HepG2 (cell line): Measurements from ENCODE around the gene SRD5A3. TPM values are rescaled to one million over a fixed set of nuclear protein-coding genes. Genes with fewer than 3 reads are reported as not detected.
A peak's percentile ranks its signal among the peaks of the same experiment; 100 is the strongest.

ENCODE experiments used
- ARID5B ChIP-seq: IDR thresholded peaks from 2 replicates; pipeline ENCODE4 v1.4.0; 2020; ENCODE audit warnings: mild to moderate bottlenecking, missing genetic modification reagents
- CENPT ChIP-seq: sonication (generic); formaldehyde crosslinking; IDR thresholded peaks from 2 replicates; pipeline ENCODE4 v1.8.0; 2022; ENCODE audit warnings: low read depth, mild to moderate bottlenecking, moderate library complexity, missing genetic modification reagents
- CERS6 ChIP-seq: sonication (generic); formaldehyde crosslinking; IDR thresholded peaks from 2 replicates; pipeline ENCODE4 v1.5.0; 2020; ENCODE audit warnings: missing genetic modification reagents
- EHMT2 ChIP-seq: fragments of 200-600 bp; sonication (generic); IDR thresholded peaks from 2 replicates; pipeline ENCODE4 v1.7.0; 2017; ENCODE audit warnings: antibody characterized with exemption, low read depth, low read length, borderline replicate concordance
- HES4 ChIP-seq: sonication (generic); formaldehyde crosslinking; IDR thresholded peaks from 2 replicates; pipeline ENCODE4 v1.9.0; 2021; ENCODE audit warnings: mild to moderate bottlenecking, missing genetic modification reagents, borderline replicate concordance
- HNF4G ChIP-seq, 2 experiments: sonication (generic) in 1 of 2; formaldehyde crosslinking in 1 of 2; IDR thresholded peaks; 2 replicates each; pipeline versions ENCODE4 v1.4.0 to v1.6.1; 2011 to 2020; ENCODE audit warnings: borderline replicate concordance in 2 of 2, low read depth in 2 of 2, mild to moderate bottlenecking in 2 of 2, low read length in 1 of 2, missing genetic modification reagents in 1 of 2, moderate library complexity in 1 of 2
- NFIB ChIP-seq: sonication (generic); formaldehyde crosslinking; IDR thresholded peaks from 2 replicates; pipeline ENCODE4 v1.9.0; 2021; ENCODE audit warnings: missing genetic modification reagents, mild to moderate bottlenecking, borderline replicate concordance
- NFKB2 ChIP-seq: sonication (generic); formaldehyde crosslinking; IDR thresholded peaks from 2 replicates; pipeline ENCODE4 v1.4.0; 2020; ENCODE audit warnings: missing genetic modification reagents, borderline replicate concordance
- NFKBIZ ChIP-seq: IDR thresholded peaks from 2 replicates; pipeline ENCODE4 v1.6.1; 2018; ENCODE audit warnings: missing genetic modification reagents, missing compliant biosample characterization
- SP4 ChIP-seq: sonication (generic); formaldehyde crosslinking; IDR thresholded peaks from 2 replicates; pipeline ENCODE4 v1.8.1; 2023; ENCODE audit warnings: mild to moderate bottlenecking, missing genetic modification reagents
- TARDBP ChIP-seq: sonication (generic); formaldehyde crosslinking; IDR thresholded peaks from 2 replicates; pipeline ENCODE4 v1.8.0; 2022; ENCODE audit warnings: mild to moderate bottlenecking, missing genetic modification reagents
- THYN1 ChIP-seq: sonication (generic); formaldehyde crosslinking; IDR thresholded peaks from 2 replicates; pipeline ENCODE4 v1.8.1; 2023; ENCODE audit warnings: low read depth, mild to moderate bottlenecking, moderate library complexity, missing genetic modification reagents, borderline replicate concordance
- ZMYM4 ChIP-seq: sonication (generic); formaldehyde crosslinking; IDR thresholded peaks from 2 replicates; pipeline ENCODE4 v1.8.1; 2023; ENCODE audit warnings: mild to moderate bottlenecking, missing genetic modification reagents
- ZNF12 ChIP-seq: sonication (generic); formaldehyde crosslinking; IDR thresholded peaks from 2 replicates; pipeline ENCODE4 v1.5.0; 2020; ENCODE audit warnings: missing genetic modification reagents
- ZNF546 ChIP-seq: sonication (generic); formaldehyde crosslinking; conservative IDR thresholded peaks from 2 replicates; pipeline ENCODE4 v1.8.1; 2023; ENCODE audit warnings: mild to moderate bottlenecking, missing genetic modification reagents
- ZNF660 ChIP-seq: sonication (generic); formaldehyde crosslinking; IDR thresholded peaks from 2 replicates; pipeline ENCODE4 v1.5.1; 2020; ENCODE audit warnings: mild to moderate bottlenecking, low read depth, missing genetic modification reagents, borderline replicate concordance
- polyA plus RNA-seq, 8 experiments: library from polyadenylated mRNA; depleted of rRNA in 3 of 8; stranded (reverse) in 7 of 8; unstranded in 1 of 8; fragments of >200 nt; fragmentation: Illumina TruSeq in 4 of 8; extraction: Trizol in 4 of 8; gene quantifications; 2 replicates each; pipeline versions ENCODE4 v1.2.1 to v1.2.3, GENCODE V29; 2011 to 2016; ENCODE audit warnings: low read depth in 4 of 8, missing spikeins in 1 of 8, mixed read lengths in 1 of 8; ENCODE audit not compliant: insufficient read depth in 1 of 8
- total RNA-seq, 5 experiments: library from RNA; depleted of rRNA; stranded (reverse); fragments of >200 nt; fragmentation: Illumina TruSeq; extraction: Trizol; gene quantifications; 2 replicates each; pipeline ENCODE4 v1.2.3, GENCODE V29; 2016; ENCODE audit warnings: low read depth in 1 of 5
- TF ChIP-seq, protein P1 (sequence below): sonication (generic); formaldehyde crosslinking; IDR thresholded peaks from 2 replicates; pipeline ENCODE4 v1.4.0; 2020; ENCODE audit warnings: missing genetic modification reagents
- TF ChIP-seq, protein P2 (sequence below): sonication (generic); formaldehyde crosslinking; IDR thresholded peaks from 2 replicates; pipeline ENCODE4 v1.4.0; 2020; ENCODE audit warnings: missing genetic modification reagents

The SRD5A3 gene
- total and polyA plus RNA-seq, 2 of the 13 experiments (the other 11 are each of a cell fraction or from before 2014, with no cell fraction given): 12.4 to 18.4 TPM

DNA sequence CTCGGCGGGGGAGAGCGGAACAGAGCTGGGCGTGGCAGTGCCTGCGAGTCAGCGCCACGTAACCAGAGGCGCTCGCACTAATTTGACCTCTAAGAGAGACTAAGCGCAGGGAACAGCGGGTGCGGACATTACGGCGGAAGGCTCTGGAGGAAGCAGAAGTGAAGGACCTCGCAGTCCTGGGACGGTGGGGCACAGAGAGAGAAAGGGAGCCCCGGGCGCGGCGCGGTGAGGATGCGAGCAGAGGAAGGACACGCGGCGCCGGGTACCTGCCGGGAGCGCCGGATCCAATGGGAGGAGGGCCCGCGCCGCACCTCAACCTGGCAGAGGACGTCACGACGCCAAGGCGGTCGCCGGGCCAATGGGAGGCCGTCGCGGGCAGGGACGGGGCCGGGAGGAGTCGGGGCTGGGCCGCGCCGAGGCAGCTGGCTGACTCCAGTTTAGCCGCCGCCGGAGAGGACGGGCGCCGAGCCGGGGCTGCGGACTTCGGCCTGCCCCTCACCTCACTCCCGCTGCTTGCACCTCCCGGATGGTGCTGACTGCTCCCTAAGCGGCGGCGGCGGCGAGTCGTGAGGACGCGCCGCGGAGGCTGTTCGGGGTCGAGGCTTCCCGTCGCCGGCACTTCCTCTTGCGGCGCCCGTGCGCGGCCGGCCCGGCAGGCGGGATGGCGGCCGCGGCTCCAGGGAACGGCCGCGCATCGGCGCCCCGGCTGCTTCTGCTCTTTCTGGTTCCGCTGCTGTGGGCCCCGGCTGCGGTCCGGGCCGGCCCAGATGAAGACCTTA, 49.7 kb downstream of the SRD5A3 start, which contains the start of gene TMEM165 (continued):
- no peak for TF ChIP-seq HNF4G (IDR thresholded peaks at IDR 0.05; ENCODE audit: borderline replicate concordance, low read depth, low read length)
- no peak; the same call in 1 of the 2 replicates for TF ChIP-seq HNF4G (CRISPR knock-in tag; IDR thresholded peaks at IDR 0.05; ENCODE audit: borderline replicate concordance, low read depth)
- TF ChIP-seq ZNF660 (CRISPR knock-in tag): no peak
- TF ChIP-seq HES4: no peak
- no peak for TF ChIP-seq NFIB (CRISPR knock-in tag)
- peak; percentile 35; the same call in 1 of the 2 replicates for TF ChIP-seq NFKB2 (CRISPR knock-in tag)
- peak; percentile 44; the same call in 1 of the 2 replicates for TF ChIP-seq ZNF546 (CRISPR knock-in tag)
- no peak for TF ChIP-seq THYN1 (CRISPR knock-in tag)
- TF ChIP-seq TARDBP (CRISPR knock-in tag): 0 out of 2 replicates have a peak, but pooled peaks have one; percentile 38
- TF ChIP-seq ZNF12: no peak
- TF ChIP-seq ZMYM4 (CRISPR knock-in tag): peak; percentile 85
- TF ChIP-seq, protein P1, sequence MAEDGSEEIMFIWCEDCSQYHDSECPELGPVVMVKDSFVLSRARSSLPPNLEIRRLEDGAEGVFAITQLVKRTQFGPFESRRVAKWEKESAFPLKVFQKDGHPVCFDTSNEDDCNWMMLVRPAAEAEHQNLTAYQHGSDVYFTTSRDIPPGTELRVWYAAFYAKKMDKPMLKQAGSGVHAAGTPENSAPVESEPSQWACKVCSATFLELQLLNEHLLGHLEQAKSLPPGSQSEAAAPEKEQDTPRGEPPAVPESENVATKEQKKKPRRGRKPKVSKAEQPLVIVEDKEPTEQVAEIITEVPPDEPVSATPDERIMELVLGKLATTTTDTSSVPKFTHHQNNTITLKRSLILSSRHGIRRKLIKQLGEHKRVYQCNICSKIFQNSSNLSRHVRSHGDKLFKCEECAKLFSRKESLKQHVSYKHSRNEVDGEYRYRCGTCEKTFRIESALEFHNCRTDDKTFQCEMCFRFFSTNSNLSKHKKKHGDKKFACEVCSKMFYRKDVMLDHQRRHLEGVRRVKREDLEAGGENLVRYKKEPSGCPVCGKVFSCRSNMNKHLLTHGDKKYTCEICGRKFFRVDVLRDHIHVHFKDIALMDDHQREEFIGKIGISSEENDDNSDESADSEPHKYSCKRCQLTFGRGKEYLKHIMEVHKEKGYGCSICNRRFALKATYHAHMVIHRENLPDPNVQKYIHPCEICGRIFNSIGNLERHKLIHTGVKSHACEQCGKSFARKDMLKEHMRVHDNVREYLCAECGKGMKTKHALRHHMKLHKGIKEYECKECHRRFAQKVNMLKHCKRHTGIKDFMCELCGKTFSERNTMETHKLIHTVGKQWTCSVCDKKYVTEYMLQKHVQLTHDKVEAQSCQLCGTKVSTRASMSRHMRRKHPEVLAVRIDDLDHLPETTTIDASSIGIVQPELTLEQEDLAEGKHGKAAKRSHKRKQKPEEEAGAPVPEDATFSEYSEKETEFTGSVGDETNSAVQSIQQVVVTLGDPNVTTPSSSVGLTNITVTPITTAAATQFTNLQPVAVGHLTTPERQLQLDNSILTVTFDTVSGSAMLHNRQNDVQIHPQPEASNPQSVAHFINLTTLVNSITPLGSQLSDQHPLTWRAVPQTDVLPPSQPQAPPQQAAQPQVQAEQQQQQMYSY: peak; percentile 56; the same call in 1 of the 2 replicates
- no peak for TF ChIP-seq NFKBIZ (CRISPR knock-in tag)
- TF ChIP-seq CENPT (CRISPR knock-in tag): no peak
- TF ChIP-seq SP4 (CRISPR knock-in tag): no peak
- TF ChIP-seq, protein P2, sequence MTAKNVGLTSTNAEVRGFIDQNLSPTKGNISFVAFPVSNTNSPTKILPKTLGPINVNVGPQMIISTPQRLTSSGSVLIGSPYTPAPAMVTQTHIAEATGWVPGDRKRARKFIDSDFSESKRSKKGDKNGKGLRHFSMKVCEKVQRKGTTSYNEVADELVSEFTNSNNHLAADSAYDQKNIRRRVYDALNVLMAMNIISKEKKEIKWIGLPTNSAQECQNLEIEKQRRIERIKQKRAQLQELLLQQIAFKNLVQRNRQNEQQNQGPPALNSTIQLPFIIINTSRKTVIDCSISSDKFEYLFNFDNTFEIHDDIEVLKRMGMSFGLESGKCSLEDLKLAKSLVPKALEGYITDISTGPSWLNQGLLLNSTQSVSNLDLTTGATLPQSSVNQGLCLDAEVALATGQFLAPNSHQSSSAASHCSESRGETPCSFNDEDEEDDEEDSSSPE: peak; percentile 88
- TF ChIP-seq ARID5B (CRISPR knock-in tag): peak; percentile 57; the same call in 1 of the 2 replicates
- no peak for TF ChIP-seq EHMT2
- TF ChIP-seq CERS6 (CRISPR knock-in tag): no peak
